Eye (tissue), 1 donor: ENCODE data around the gene CSK.

Source experiments
- DNase-seq: peaks from one replicate; pipeline ENCODE4 v3.0.0-alpha.2; 2015

The CSK gene

GRCh38 chr15:74845581-74845980, 63.7 kb downstream of the CSK start:
- no peak for DNase-seq

GRCh38 chr15:74847432-74847831, 65.6 kb downstream of the CSK start:
- no peak for DNase-seq

GRCh38 chr15:74850393-74850792, 68.5 kb downstream of the CSK start:
- DNase-seq, result no peak

- DNase-seq, result no peak
Measured at GRCh38 chr15:74851960-74852359, 70.1 kb downstream of the CSK start.
